Skeletal muscle tissue (tissue), 4 donors: Measurements from ENCODE around the gene DNASE1L1. TPM values are rescaled to one million over a fixed set of nuclear protein-coding genes. Genes with fewer than 3 reads are reported as not detected.

Source experiments
- H3K27ac ChIP-seq: one replicate; pipeline ENCODE4 v1.7.0; 2013; ENCODE audit warnings: mild to moderate bottlenecking, low read depth, low read length, inconsistent platforms
- H3K27me3 ChIP-seq, 3 donors: one replicate each; pipeline ENCODE4 v1.7.0; 2013; ENCODE audit warnings: low read length in 3 of 3; ENCODE audit not compliant: control insufficient read depth in 3 of 3, insufficient read depth in 3 of 3
- H3K36me3 ChIP-seq, 3 donors: one replicate each; pipeline ENCODE4 v1.7.0; 2013; ENCODE audit warnings: low read length in 3 of 3; ENCODE audit not compliant: control insufficient read depth in 3 of 3, insufficient read depth in 3 of 3
- H3K4me1 ChIP-seq, 3 donors: one replicate each; pipeline ENCODE4 v1.7.0; 2013; ENCODE audit warnings: low read length in 3 of 3, mild to moderate bottlenecking in 3 of 3; ENCODE audit not compliant: control insufficient read depth in 3 of 3, insufficient read depth in 3 of 3
- H3K4me3 ChIP-seq, 3 donors: one replicate each; pipeline ENCODE4 v1.7.0; 2013; ENCODE audit warnings: low read length in 3 of 3
- H3K9ac ChIP-seq, 3 donors: one replicate each; pipeline ENCODE4 v1.7.0; 2013; ENCODE audit warnings: low read length in 3 of 3, mild to moderate bottlenecking in 3 of 3, moderate library complexity in 2 of 3, low read depth in 1 of 3
- H3K9me3 ChIP-seq, 3 donors: one replicate each; pipeline ENCODE4 v1.7.0; 2013; ENCODE audit warnings: low read length in 3 of 3; ENCODE audit not compliant: control insufficient read depth in 3 of 3
- total RNA-seq: library from RNA; depleted of rRNA; stranded (reverse); fragments of >200 nt; gene quantifications from one replicate; pipeline ENCODE4 v1.2.3, GENCODE V29; 2014
- donor health status: Osteomylitis.

Gene DNASE1L1
- total RNA-seq, 1 donor from 2014 or later, result 47.0 TPM

GRCh38 chrX:154444755-154445246, 35.7 kb upstream of the DNASE1L1 start:
- no peaks in the 10 kb centered on the region for H3K27me3 ChIP-seq
- peak overlapping the region; percentile 80 for H3K27ac ChIP-seq
- no peaks in the 10 kb centered on the region for H3K9me3 ChIP-seq
- peak overlapping the region; percentile 60 to 84 (median 74) for H3K9ac ChIP-seq
- peak overlapping the region; percentile 49 to 72 (median 61) for H3K4me3 ChIP-seq
- peaks cover 16 to 24% (median 16%) of the 10 kb centered on the region in 3 donors for H3K4me1 ChIP-seq
- peaks cover 32 to 40% (median 34%) of the 10 kb centered on the region in 3 donors for H3K36me3 ChIP-seq

GRCh38 chrX:154443992-154444754, 35.1 kb upstream of the DNASE1L1 start, which contains the start of gene FAM50A:
TSS of gene FAM50A (plus strand) at chrX:154444141. CDS start at chrX:154444236, 95 bp downstream.
- peaks cover 16 to 24% (median 16%) of the 10 kb centered on the region in 3 donors for H3K4me1 ChIP-seq
- peak within 1 kb of the TSS; percentile 49 to 72 (median 61) for H3K4me3 ChIP-seq
- peaks cover 28 to 36% (median 32%) of the 10 kb centered on the region in 3 donors for H3K36me3 ChIP-seq
- no peaks in the 10 kb centered on the region for H3K27me3 ChIP-seq
- no peaks in the 10 kb centered on the region for H3K9me3 ChIP-seq
- peak within 1 kb of the TSS; percentile 60 to 84 (median 74) for H3K9ac ChIP-seq
- H3K27ac ChIP-seq, result peak within 1 kb of the TSS; percentile 89

GRCh38 chrX:154443479-154443910, 34.4 kb upstream of the DNASE1L1 start:
- H3K27ac ChIP-seq, result peak overlapping the region; percentile 89
- peak overlapping the region; percentile 48 to 66 (median 60) for H3K4me3 ChIP-seq
- H3K4me1 ChIP-seq, result peaks cover 19 to 31% (median 20%) of the 10 kb centered on the region in 3 donors
- no peaks in the 10 kb centered on the region for H3K9me3 ChIP-seq
- H3K9ac ChIP-seq, result peak overlapping the region; percentile 51 to 76 (median 70)
- peaks cover 25 to 29% (median 27%) of the 10 kb centered on the region in 3 donors for H3K36me3 ChIP-seq
- no peaks in the 10 kb centered on the region for H3K27me3 ChIP-seq

GRCh38 chrX:154441984-154442707, 33.1 kb upstream of the DNASE1L1 start:
- no peak overlapping the region for H3K4me3 ChIP-seq
- peaks cover 20 to 26% (median 22%) of the 10 kb centered on the region in 3 donors for H3K36me3 ChIP-seq
- H3K27me3 ChIP-seq, result no peaks in the 10 kb centered on the region
- peaks cover 29 to 40% (median 29%) of the 10 kb centered on the region in 3 donors for H3K4me1 ChIP-seq
- H3K9me3 ChIP-seq, result no peaks in the 10 kb centered on the region
- no peak overlapping the region for H3K27ac ChIP-seq
- no peak overlapping the region for H3K9ac ChIP-seq

GRCh38 chrX:154441564-154441963, 32.5 kb upstream of the DNASE1L1 start:
- H3K27ac ChIP-seq, result no peak overlapping the region
- H3K9ac ChIP-seq, result no peak overlapping the region
- H3K27me3 ChIP-seq, result no peaks in the 10 kb centered on the region
- peaks cover 29 to 40% (median 29%) of the 10 kb centered on the region in 3 donors for H3K4me1 ChIP-seq
- peaks cover 16 to 22% (median 16%) of the 10 kb centered on the region in 3 donors for H3K36me3 ChIP-seq
- H3K4me3 ChIP-seq, result no peak overlapping the region
- no peaks in the 10 kb centered on the region for H3K9me3 ChIP-seq

GRCh38 chrX:154440623-154441357, 31.7 kb upstream of the DNASE1L1 start:
- H3K4me3 ChIP-seq, result no peak overlapping the region
- no peaks in the 10 kb centered on the region for H3K27me3 ChIP-seq
- H3K27ac ChIP-seq, result no peak overlapping the region
- H3K4me1 ChIP-seq, result peaks cover 27 to 42% (median 34%) of the 10 kb centered on the region in 3 donors
- peaks cover 13 to 19% (median 16%) of the 10 kb centered on the region in 3 donors for H3K36me3 ChIP-seq
- H3K9me3 ChIP-seq, result no peaks in the 10 kb centered on the region
- H3K9ac ChIP-seq, result no peak overlapping the region

- peaks cover 18 to 25% (median 18%) of the 10 kb centered on the region in 3 donors for H3K36me3 ChIP-seq
- H3K9me3 ChIP-seq, result no peaks in the 10 kb centered on the region
- H3K27me3 ChIP-seq, result no peaks in the 10 kb centered on the region
- no peak overlapping the region for H3K9ac ChIP-seq
- peaks cover 19 to 35% (median 28%) of the 10 kb centered on the region in 3 donors for H3K4me1 ChIP-seq
- no peak overlapping the region for H3K4me3 ChIP-seq
- H3K27ac ChIP-seq, result no peak overlapping the region
Measured at GRCh38 chrX:154439841-154440240, 30.8 kb upstream of the DNASE1L1 start.

- Histone ChIP-seq H3K27me3 (no peaks in the 10 kb centered on the region), H3K9ac (peak overlapping the region; percentile 38 to 75 (median 70)), H3K4me3 (peak overlapping the region; percentile 68 to 79 (median 77)), H3K36me3 (peaks cover 26 to 35% (median 33%) of the 10 kb centered on the region in 3 donors), H3K4me1 (peaks cover 13 to 24% (median 18%) of the 10 kb centered on the region in 3 donors), H3K9me3 (no peaks in the 10 kb centered on the region), H3K27ac (no peak overlapping the region)
Measured at GRCh38 chrX:154437971-154438893, 29.2 kb upstream of the DNASE1L1 start.
